Superior temporal gyrus (tissue), 1 donor: Measurements from ENCODE around the gene NHSL1.

Experiments
- DNase-seq: peaks from one replicate; pipeline ENCODE4 v3.0.0-alpha.2; 2016; ENCODE audit errors: extremely low spot score

The NHSL1 gene

GRCh38 chr6:138499303-138500018 is at the start of gene NHSL1:
NHSL1 (minus strand) TSS chr6:138499494; CDS start chr6:138499290, 204 bp downstream.
- DNase-seq: no peak

- no peak for DNase-seq
Observed at GRCh38 chr6:138546733-138547185, 47.5 kb upstream of the NHSL1 start.

- DNase-seq: no peak
Observed at GRCh38 chr6:138545621-138545980, 46.3 kb upstream of the NHSL1 start.

DNA sequence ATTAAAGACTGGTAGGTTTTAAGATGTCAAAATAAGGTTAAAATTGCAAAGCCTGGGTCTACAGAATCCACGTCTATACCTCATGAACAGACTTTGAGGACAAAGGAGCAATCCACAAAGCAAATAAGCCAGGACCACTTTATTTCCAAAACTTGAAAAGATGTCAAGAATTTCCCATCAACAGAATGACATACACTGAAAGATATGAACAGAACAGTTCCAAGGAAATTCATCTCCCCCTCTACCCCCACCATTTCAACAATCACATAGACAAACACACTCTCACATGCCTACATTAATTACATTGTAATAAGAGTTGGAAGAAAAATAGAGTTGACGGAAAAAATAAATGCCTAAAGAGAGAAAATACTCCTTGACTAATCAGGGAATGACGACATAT is 45.2 kb upstream of the NHSL1 start:
- no peak for DNase-seq

DNA sequence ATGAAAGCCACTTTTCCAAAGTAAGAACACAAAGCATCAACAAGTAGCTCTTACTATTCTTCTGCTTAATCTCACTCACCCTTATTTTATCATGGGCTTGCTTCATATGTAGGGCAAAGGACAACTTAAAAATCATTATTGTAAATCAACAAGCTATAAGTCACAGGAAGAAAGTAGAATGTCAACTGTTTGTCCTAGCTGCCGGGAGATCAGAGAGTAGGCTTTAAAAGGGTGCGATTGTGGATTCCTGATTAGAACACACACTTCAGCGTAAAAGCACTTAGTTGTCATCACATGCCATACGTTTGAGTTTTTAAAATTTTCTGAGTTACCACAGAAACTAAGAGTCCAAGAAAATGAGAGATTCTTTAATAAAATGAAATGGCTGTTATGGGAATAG is 44.4 kb upstream of the NHSL1 start:
- no peak for DNase-seq

DNA sequence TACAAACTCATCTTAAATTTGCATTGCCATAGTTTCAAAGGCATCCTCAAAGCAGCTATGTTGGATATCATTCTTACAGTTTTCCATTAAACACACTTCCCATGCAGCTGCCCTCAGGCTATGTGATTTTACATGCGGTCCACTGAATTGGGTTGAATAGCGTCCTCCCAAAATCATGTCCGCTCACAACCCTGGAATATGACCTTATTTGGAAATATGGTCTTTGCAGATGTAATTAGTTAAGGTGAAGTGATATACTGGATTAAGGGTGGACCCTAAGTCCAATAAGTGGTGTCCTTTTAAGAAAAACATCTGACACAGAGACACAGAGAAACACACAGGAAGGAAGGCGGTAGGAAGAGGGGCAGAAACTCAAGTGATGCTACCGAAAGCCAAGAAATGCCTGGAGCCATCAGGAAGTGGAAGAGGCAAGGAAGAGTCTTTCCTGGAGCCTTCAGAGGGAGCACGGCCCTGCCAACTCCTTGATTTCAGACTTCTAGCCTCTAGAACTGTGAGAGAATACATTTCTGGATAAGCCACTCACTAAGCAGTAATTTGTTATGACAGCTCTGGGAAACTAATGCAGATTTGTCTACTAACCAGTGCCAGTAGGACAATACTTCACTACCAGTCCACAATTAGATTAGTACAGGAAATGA is 42.7 kb upstream of the NHSL1 start:
- DNase-seq: no peak

DNA sequence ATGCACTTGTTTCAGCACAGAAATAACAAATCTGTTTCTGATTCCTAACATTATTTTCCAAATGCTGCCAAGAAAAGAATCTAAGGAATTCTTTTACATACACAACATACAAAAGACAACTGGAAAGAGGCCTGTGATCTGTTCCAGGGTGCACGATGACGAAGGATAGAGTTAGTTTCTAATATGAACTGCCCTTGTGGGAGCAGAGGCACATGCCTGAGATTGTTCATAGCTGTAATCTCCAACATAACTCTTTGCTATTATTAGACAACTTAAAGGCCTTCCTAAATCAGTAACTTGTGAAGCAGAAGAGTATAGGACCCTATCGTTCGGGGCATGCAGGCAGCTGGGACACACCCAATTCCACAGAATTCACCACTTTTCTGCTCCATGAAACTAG is 41.2 kb upstream of the NHSL1 start:
- DNase-seq: no peak

- DNase-seq: no peak
Observed at GRCh38 chr6:138539876-138540275, 40.6 kb upstream of the NHSL1 start.

- DNase-seq: no peak
Observed at GRCh38 chr6:138538390-138539031, 39.2 kb upstream of the NHSL1 start.

- no peak for DNase-seq
Observed at GRCh38 chr6:138537106-138537505, 37.8 kb upstream of the NHSL1 start.

DNA sequence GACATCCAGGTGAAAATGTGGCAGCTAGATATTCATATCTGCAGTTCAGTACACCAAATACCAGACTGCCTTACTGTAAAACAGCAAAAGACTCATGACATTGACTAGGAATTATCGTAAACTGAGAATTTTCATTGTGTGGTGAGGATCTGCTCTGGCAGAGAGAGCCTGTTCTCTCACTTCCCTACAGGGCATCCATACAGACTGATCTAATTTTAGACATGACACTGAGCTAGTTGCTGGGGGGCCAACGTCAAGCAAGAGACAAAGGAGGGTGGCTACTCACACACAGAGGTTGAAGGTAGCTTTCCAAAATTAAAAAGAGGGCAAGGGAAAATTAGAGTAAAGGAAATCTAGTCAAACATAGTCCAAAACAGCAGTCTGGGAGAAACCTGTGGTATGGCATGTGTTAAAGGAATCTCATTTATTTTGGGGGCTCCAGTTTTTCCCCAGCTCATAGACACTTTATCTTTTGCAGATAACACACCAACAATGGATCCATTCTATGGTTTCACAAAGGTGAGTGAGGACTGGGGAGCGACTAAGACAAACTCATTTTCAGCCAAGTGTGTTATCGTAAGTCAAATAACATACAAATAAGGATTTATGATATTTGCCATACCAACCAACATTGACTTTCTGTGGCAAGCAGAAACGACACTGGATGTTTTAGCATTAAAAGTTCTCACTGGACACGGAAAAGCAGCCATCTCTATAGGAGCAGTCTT is 36.6 kb upstream of the NHSL1 start:
- no peak for DNase-seq

DNA sequence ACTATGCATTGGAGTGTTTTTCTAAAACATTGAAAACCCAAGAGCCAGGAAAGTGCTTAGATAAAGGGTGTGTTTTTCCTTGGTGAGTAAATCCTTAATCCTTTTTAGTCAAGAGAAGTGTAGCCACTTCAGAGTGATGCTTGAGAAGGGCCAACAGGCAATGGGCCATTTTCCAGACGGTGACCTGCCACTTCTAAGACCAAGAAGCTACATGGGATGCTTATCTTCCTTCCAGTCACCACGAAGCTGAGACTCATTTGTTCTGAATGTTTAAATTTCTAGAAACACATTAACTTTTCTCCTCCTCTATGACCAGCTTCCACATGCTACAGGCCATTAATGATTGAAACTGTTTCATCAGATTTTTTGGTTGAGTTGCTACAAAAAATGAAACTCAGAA is 34.4 kb upstream of the NHSL1 start:
- DNase-seq: no peak

GRCh38 chr6:138531387-138531786 is 32.1 kb upstream of the NHSL1 start:
- DNase-seq: no peak

- DNase-seq: no peak
Observed at GRCh38 chr6:138529478-138529877, 30.2 kb upstream of the NHSL1 start.

GRCh38 chr6:138528956-138529355 is 29.7 kb upstream of the NHSL1 start:
- DNase-seq: no peak

GRCh38 chr6:138528137-138528536 is 28.8 kb upstream of the NHSL1 start:
- no peak for DNase-seq

- DNase-seq: no peak
Observed at GRCh38 chr6:138527411-138528088, 28.3 kb upstream of the NHSL1 start.

DNA sequence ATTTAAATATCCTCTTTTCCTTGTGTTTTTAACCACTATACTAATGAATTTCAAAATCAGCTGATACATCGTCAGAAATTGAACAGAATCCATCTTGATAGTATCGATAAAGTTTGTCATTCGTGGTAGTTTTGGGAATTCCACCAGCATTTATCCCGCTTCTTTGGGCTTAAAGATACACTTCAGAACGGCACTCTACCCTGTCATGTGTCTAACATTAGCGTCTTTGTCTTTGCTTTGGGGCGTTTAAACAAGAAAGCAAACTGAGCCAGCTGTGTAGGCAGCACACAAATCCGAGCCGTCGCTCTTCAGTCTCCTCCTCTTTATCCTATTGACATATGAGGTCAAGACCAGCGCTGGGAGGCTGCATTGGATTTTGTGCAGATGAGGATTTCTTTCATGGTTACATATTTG is 27.5 kb upstream of the NHSL1 start:
- DNase-seq: peak; percentile 40

- no peak for DNase-seq
Observed at GRCh38 chr6:138525355-138525754, 26.1 kb upstream of the NHSL1 start.

DNA sequence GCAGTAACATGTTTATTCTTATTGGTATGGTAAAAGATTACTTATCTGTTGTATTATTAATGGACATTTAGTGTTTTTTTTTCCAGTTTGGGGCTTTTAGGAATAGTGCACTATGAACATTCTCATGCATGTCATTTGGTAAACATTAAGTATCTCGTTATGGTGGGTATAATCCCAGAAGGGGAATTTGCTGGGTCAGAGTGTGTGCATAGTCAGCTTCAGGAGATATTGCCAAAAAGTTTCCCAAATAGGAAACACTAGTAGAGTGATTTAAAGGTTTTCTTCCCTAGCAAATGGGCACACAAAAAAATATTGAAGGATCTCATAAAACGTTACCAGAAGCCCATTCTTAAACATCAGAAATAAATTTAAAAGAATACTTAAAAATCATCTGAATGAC is 25.2 kb upstream of the NHSL1 start:
- no peak for DNase-seq

DNA sequence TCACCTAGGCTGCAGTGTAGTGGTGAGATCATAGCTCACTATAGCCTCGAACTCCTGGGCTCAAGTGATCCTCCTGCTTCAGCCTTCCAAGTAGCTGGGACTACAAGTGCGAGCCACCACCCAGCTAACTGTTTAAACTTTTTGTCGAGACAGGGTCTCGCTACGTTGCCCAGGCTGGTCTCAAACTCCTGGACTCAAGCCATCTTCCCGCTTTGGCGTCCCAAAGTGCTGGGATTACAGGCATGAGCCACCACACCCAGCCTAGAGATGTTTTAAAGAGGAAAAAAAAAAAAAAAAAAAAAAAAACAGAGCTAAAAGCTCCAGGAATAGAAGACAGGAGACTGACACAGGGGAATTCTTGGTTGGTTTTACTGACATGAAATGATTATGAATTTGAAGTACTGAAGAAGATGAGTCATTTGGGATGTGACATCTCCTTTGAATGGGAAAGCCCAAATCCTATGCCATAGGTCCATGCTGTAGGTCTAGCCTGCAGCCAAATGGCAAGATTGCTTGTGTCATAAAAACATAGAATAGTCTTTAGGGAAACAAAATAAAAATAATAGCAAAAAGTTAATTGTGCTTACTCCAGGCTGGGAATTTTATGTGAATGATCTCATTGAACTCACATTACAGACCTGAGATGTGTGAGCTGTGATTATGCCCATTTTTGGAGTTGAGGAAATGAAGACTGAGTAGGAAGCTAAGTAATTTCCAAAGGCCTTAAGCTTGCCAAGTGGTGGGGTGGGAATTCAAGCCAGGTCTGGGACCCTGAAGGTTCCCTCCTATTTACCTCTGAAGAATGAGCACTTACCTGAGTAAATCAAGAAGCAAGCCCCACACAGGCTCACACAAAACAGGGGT is 24.3 kb upstream of the NHSL1 start:
- DNase-seq: no peak
